PC-9 (cell line): ENCODE measurements around the gene GAR1. TPM values are rescaled to one million over a fixed set of nuclear protein-coding genes. Genes with fewer than 3 reads are reported as not detected.

Experiments used
- BruUV-seq: library from RNA; stranded (reverse); fragments of 400-500 nt; replicated peaks from 2 replicates; lab custom pipeline; 2021; lab: Mats Ljungman, UMichigan
- CTCF ChIA-PET: fragments of 300-600 bp; sonication (Branson Sonifier 250); formaldehyde crosslinking; loops from one replicate; lab custom pipeline; 2022; ENCODE audit warnings: antibody characterized with exemption; lab: Charles Lee
- POLR2A ChIA-PET: fragments of 300-600 bp; sonication (Branson Sonifier 250); formaldehyde crosslinking; loops from one replicate; lab custom pipeline; 2022; ENCODE audit warnings: antibody characterized with exemption; ENCODE audit not compliant: unreplicated experiment; lab: Charles Lee
- DNase-seq, 2 experiments: peaks; one replicate each; pipeline versions ENCODE4 v3.0.0 to v3.0.0-alpha.2; 2015 to 2022; ENCODE audit warnings: mixed read lengths in 1 of 2
- H2AFZ ChIP-seq: fragments of 200-600 bp; sonication (generic); 2 replicates; pipeline ENCODE4 v1.8.1; 2017; ENCODE audit warnings: antibody characterized with exemption
- H3F3A ChIP-seq: fragments of 200-600 bp; sonication (generic); 2 replicates; pipeline ENCODE4 v1.8.1; 2017; ENCODE audit warnings: antibody characterized with exemption, mild to moderate bottlenecking, low read depth; ENCODE audit not compliant: insufficient read depth
- H3K27ac ChIP-seq: fragments of 200-600 bp; sonication (generic); 2 replicates; pipeline ENCODE4 v1.6.1; 2016; ENCODE audit warnings: mixed run types
- H3K27me3 ChIP-seq: fragments of 200-600 bp; sonication (generic); 2 replicates; pipeline ENCODE4 v1.6.1; 2016; ENCODE audit warnings: low read depth, mixed run types; ENCODE audit not compliant: insufficient read depth
- H3K36me3 ChIP-seq: fragments of 200-600 bp; sonication (generic); 2 replicates; pipeline ENCODE4 v1.6.1; 2016; ENCODE audit warnings: low read depth, mixed run types
- H3K4me1 ChIP-seq: fragments of 200-600 bp; sonication (generic); replicated peaks from 2 replicates; pipeline ENCODE4 v1.6.1; 2016; ENCODE audit warnings: mixed run types; ENCODE audit not compliant: insufficient read depth
- H3K4me2 ChIP-seq: fragments of 200-600 bp; sonication (generic); 2 replicates; pipeline ENCODE4 v1.6.1; 2017; ENCODE audit warnings: mixed run types
- H3K4me3 ChIP-seq: fragments of 200-600 bp; sonication (generic); 2 replicates; pipeline ENCODE4 v1.6.1; 2016; ENCODE audit warnings: mixed run types
- H3K79me2 ChIP-seq: fragments of 200-600 bp; sonication (generic); 2 replicates; pipeline ENCODE4 v1.6.1; 2017; ENCODE audit warnings: low read depth, mixed run types
- H3K9me2 ChIP-seq: fragments of 200-600 bp; sonication (generic); 2 replicates; pipeline ENCODE4 v1.8.1; 2017; ENCODE audit warnings: mild to moderate bottlenecking; ENCODE audit not compliant: insufficient read depth
- H3K9me3 ChIP-seq: fragments of 200-600 bp; sonication (generic); 2 replicates; pipeline ENCODE4 v1.8.1; 2016; ENCODE audit warnings: low read depth; ENCODE audit not compliant: insufficient read depth
- H4K20me1 ChIP-seq: fragments of 200-600 bp; sonication (generic); 2 replicates; pipeline ENCODE4 v1.8.1; 2017; ENCODE audit not compliant: insufficient read depth
- EZH2 ChIP-seq: fragments of 200-600 bp; sonication (generic); IDR thresholded peaks from 2 replicates; pipeline ENCODE4 v1.8.0; 2017; ENCODE audit warnings: antibody characterized with exemption, low read depth
- intact Hi-C: fragments of 100-400 bp; cut with micrococcal nuclease; formaldehyde crosslinking; loops from one replicate; pipeline ENCODE4 v1.10.0; 2022; ENCODE audit not compliant: unreplicated experiment
- total RNA-seq: library from RNA; stranded (reverse); gene quantifications from 2 replicates; pipeline ENCODE4 v1.2.3, GENCODE V29; 2021
- TF ChIP-seq, protein P1 (sequence below): fragments of 200-600 bp; sonication (generic); conservative IDR thresholded peaks from 2 replicates; pipeline ENCODE4 v1.6.1; 2017; ENCODE audit warnings: mixed run types, antibody characterized with exemption, mild to moderate bottlenecking, moderate library complexity

The GAR1 gene
- total RNA-seq, 1 experiment from 2014 or later = 16.0 TPM

DNA sequence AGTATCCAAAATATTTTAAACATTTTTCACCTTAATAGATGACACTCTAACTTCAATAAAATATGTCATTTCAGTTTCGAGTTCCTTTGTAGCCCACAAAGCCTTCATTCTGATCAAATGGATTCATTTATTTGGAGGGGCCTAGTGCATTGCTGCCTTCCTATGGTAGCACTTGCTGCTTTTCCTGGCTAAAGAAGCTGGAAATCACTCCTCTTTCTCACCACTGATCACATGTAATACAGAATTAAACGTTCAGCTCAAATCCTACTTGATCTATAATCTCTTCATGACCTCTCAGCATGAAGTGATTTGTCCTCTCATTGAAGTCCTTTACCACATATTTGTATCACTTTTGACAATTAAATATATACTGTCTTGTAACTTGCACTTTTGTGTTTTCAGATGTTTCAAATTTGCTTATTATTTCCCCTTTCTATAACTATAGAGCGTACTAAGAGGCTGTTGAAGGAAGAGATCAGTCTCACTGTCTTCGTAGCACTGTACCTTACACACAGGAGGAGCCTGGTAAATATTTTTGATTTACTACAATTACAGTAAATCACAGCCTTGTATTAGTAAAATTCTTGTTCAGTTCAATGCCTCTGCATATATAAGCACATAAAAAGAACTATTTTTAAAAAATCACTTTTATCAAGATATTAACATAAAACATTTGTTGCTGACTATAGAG lies 14.3 kb upstream of the GAR1 start:
- Histone ChIP-seq H3K4me2 (no peak overlapping the region), H3K9me3 (no peaks in the 10 kb centered on the region), H3F3A (no peaks in the 10 kb centered on the region), H3K4me1 (no peaks in the 10 kb centered on the region), H2AFZ (no peak overlapping the region), H3K27me3 (no peaks in the 10 kb centered on the region), H3K9me2 (no peaks in the 10 kb centered on the region), H3K27ac (no peak overlapping the region), H3K79me2 (no peaks in the 10 kb centered on the region), H4K20me1 (no peaks in the 10 kb centered on the region), H3K4me3 (no peak overlapping the region), H3K36me3 (no peaks in the 10 kb centered on the region)
- ChIA-PET CTCF (interaction anchor here (0.7 kb wide), 1 partner anchor 785 kb away, joined by 3 read pairs; no protein-coding TSS in a partner anchor), POLR2A (no interaction called here)
- intact Hi-C loops = loop anchor here (10.0 kb wide), 1 partner anchor 236 kb away; the partner anchor contains the start of gene MCUB
- TF ChIP-seq, protein P1, sequence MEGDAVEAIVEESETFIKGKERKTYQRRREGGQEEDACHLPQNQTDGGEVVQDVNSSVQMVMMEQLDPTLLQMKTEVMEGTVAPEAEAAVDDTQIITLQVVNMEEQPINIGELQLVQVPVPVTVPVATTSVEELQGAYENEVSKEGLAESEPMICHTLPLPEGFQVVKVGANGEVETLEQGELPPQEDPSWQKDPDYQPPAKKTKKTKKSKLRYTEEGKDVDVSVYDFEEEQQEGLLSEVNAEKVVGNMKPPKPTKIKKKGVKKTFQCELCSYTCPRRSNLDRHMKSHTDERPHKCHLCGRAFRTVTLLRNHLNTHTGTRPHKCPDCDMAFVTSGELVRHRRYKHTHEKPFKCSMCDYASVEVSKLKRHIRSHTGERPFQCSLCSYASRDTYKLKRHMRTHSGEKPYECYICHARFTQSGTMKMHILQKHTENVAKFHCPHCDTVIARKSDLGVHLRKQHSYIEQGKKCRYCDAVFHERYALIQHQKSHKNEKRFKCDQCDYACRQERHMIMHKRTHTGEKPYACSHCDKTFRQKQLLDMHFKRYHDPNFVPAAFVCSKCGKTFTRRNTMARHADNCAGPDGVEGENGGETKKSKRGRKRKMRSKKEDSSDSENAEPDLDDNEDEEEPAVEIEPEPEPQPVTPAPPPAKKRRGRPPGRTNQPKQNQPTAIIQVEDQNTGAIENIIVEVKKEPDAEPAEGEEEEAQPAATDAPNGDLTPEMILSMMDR = no peak
- no peak for TF ChIP-seq EZH2
- DNase-seq = no peak
- BruUV-seq = no TSS peak

GRCh38 chr4:109801895-109802319 lies 13.7 kb upstream of the GAR1 start, which contains the start of gene CFI:
Gene CFI, minus strand, starts transcription at chr4:109801999. Its CDS starts 28 bp downstream, at chr4:109801971.
- H3K4me1 ChIP-seq = no peaks in the 10 kb centered on the region
- CTCF ChIA-PET = interaction anchor here (0.7 kb wide), 1 partner anchor 784 kb away, joined by 3 read pairs; no protein-coding TSS in a partner anchor
- BruUV-seq = no TSS peak
- no peak within 1 kb of the TSS for H3K27ac ChIP-seq
- no peaks in the 10 kb centered on the region for H3K79me2 ChIP-seq
- no peaks in the 10 kb centered on the region for H3K27me3 ChIP-seq
- H3K4me3 ChIP-seq = no peak within 1 kb of the TSS
- H3K36me3 ChIP-seq = no peaks in the 10 kb centered on the region
- no peak within 1 kb of the TSS for H3K4me2 ChIP-seq
- intact Hi-C loops = loop anchor here (10.0 kb wide), 1 partner anchor 237 kb away; the partner anchor contains the start of gene MCUB
- no peaks in the 10 kb centered on the region for H3K9me3 ChIP-seq
- H2AFZ ChIP-seq = no peak within 1 kb of the TSS
- H3F3A ChIP-seq = no peaks in the 10 kb centered on the region
- POLR2A ChIA-PET = interaction anchor here (0.7 kb wide), 1 partner anchor 106 kb away, joined by 7 read pairs; no protein-coding TSS in a partner anchor
- DNase-seq = peak in 1 of 2 experiments; percentile 42
- no peaks in the 10 kb centered on the region for H3K9me2 ChIP-seq
- no peaks in the 10 kb centered on the region for H4K20me1 ChIP-seq
- TF ChIP-seq, protein P1 = no peak
- no peak for TF ChIP-seq EZH2

- TF ChIP-seq, protein P1 = peak; percentile 56
- TF ChIP-seq EZH2 = no peak
- H3K79me2 ChIP-seq = no peaks in the 10 kb centered on the region
- H4K20me1 ChIP-seq = no peaks in the 10 kb centered on the region
- H3K27me3 ChIP-seq = no peaks in the 10 kb centered on the region
- no peaks in the 10 kb centered on the region for H3K36me3 ChIP-seq
- CTCF ChIA-PET = interaction anchor here (0.6 to 0.7 kb wide), 2 partner anchors 16 to 104 kb away, joined by 3 read pairs; no protein-coding TSS in a partner anchor
- no peak overlapping the region for H3K4me3 ChIP-seq
- H3K9me2 ChIP-seq = no peaks in the 10 kb centered on the region
- H3F3A ChIP-seq = no peaks in the 10 kb centered on the region
- no peaks in the 10 kb centered on the region for H3K9me3 ChIP-seq
- no TSS peak for BruUV-seq
- no peak overlapping the region for H2AFZ ChIP-seq
- POLR2A ChIA-PET = no interaction called here
- H3K4me1 ChIP-seq = no peaks in the 10 kb centered on the region
- intact Hi-C loops = loop anchor here (1.0 to 10.0 kb wide), 3 partner anchors 102 to 382 kb away; partner anchors contain the start of gene MCUB
- DNase-seq = peak; percentile 24 to 42
- H3K27ac ChIP-seq = no peak overlapping the region
- H3K4me2 ChIP-seq = no peak overlapping the region
Measured at GRCh38 chr4:109803924-109804571, 11.5 kb upstream of the GAR1 start.
